ENCODE measurements around the gene RIC1.

DNA sequence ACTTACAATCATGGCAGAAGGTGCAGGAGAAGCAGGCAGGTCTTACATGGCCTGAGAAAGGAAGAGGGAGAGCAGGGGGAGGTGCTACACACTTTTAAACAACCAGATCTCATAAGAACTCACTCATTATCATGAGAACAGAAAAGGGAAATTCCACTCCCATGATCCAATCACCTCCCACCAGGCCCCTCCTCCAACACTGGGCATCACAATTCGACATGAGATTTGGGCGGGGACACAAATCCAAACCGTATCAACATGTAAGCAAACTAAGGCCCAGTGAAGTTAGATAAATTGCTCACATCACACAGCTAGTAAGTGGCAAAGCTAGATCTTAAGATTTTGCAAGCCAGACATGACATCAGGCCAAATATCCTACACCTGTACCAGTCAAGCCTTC is 48.3 kb upstream of the RIC1 start:
- TF ChIP-seq CTCF (IDR thresholded peaks at IDR 0.05; ENCODE audit: low read length) (no peak), EZH2 (IDR thresholded peaks at IDR 0.05; ENCODE audit: borderline replicate concordance, low read length) (no peak)
